DND-41 (cell line): ENCODE measurements around the gene SRGAP3.

Experiments used
- ATAC-seq: fragments of 200-7000 bp; cut with Tn5 transposase; 3 replicates; pipeline ENCODE4 v1.9.1; 2021; ENCODE audit warnings: low read depth; ENCODE audit not compliant: insufficient read depth
- DNase-seq: peaks from one replicate; pipeline ENCODE4 v3.0.0-alpha.2; 2020
- H2AFZ ChIP-seq: 2 replicates; pipeline ENCODE4 v1.6.0; 2012; ENCODE audit warnings: low read depth, low read length
- H3K27ac ChIP-seq: 2 replicates; pipeline ENCODE4 v1.5.1; 2012; ENCODE audit warnings: low read length, inconsistent platforms
- H3K27me3 ChIP-seq: fragments of 200-600 bp; sonication (generic); 2 replicates; pipeline ENCODE4 v1.6.0; 2012; ENCODE audit warnings: low read length, mild to moderate bottlenecking, inconsistent platforms; ENCODE audit not compliant: insufficient read depth, poor library complexity
- H3K36me3 ChIP-seq: 2 replicates; pipeline ENCODE4 v1.5.1; 2012; ENCODE audit warnings: low read length, inconsistent platforms; ENCODE audit not compliant: insufficient read depth
- H3K4me1 ChIP-seq: 2 replicates; pipeline ENCODE4 v1.5.1; 2012; ENCODE audit warnings: mild to moderate bottlenecking, low read length; ENCODE audit not compliant: insufficient read depth
- H3K4me2 ChIP-seq: 2 replicates; pipeline ENCODE4 v1.6.0; 2012; ENCODE audit warnings: mild to moderate bottlenecking, moderate library complexity, low read length, inconsistent platforms; ENCODE audit not compliant: insufficient read depth
- H3K4me3 ChIP-seq, 2 experiments: fragments of 200-600 bp in 1 of 2; shearing (Covaris generic) in 1 of 2; 2 replicates each; pipeline ENCODE4 v1.5.1; 2012 to 2016; ENCODE audit warnings: inconsistent platforms in 2 of 2, low read length in 2 of 2, mild to moderate bottlenecking in 2 of 2, low read depth in 1 of 2, moderate library complexity in 1 of 2
- H3K79me2 ChIP-seq: 2 replicates; pipeline ENCODE4 v1.6.0; 2012; ENCODE audit warnings: low read length, inconsistent platforms; ENCODE audit not compliant: insufficient read depth
- H3K9ac ChIP-seq: 2 replicates; pipeline ENCODE4 v1.6.0; 2012; ENCODE audit warnings: low read depth, mild to moderate bottlenecking, inconsistent platforms, low read length, moderate library complexity
- H3K9me3 ChIP-seq: 2 replicates; pipeline ENCODE4 v1.5.1; 2012; ENCODE audit warnings: low read length, moderate library complexity, mild to moderate bottlenecking, inconsistent platforms; ENCODE audit not compliant: insufficient read depth, severe bottlenecking
- H4K20me1 ChIP-seq: 2 replicates; pipeline ENCODE4 v1.6.0; 2012; ENCODE audit warnings: low read length; ENCODE audit not compliant: insufficient read depth
- EZH2 ChIP-seq: IDR thresholded peaks from 3 replicates; pipeline ENCODE4 v1.6.1; 2012; ENCODE audit warnings: borderline replicate concordance, low read depth, mild to moderate bottlenecking, moderate library complexity, low read length, inconsistent platforms; ENCODE audit not compliant: severe bottlenecking
- TF ChIP-seq, protein P1 (sequence below): IDR thresholded peaks from 2 replicates; pipeline ENCODE4 v1.5.1; 2012; ENCODE audit warnings: borderline replicate concordance, low read length, moderate library complexity, mild to moderate bottlenecking; ENCODE audit not compliant: poor library complexity, severe bottlenecking; ENCODE audit errors: extremely low read depth

The SRGAP3 gene

GRCh38 chr3:9230596-9230995 lies 18.9 kb downstream of the SRGAP3 start:
- DNase-seq, result no peak
- TF ChIP-seq, protein P1, sequence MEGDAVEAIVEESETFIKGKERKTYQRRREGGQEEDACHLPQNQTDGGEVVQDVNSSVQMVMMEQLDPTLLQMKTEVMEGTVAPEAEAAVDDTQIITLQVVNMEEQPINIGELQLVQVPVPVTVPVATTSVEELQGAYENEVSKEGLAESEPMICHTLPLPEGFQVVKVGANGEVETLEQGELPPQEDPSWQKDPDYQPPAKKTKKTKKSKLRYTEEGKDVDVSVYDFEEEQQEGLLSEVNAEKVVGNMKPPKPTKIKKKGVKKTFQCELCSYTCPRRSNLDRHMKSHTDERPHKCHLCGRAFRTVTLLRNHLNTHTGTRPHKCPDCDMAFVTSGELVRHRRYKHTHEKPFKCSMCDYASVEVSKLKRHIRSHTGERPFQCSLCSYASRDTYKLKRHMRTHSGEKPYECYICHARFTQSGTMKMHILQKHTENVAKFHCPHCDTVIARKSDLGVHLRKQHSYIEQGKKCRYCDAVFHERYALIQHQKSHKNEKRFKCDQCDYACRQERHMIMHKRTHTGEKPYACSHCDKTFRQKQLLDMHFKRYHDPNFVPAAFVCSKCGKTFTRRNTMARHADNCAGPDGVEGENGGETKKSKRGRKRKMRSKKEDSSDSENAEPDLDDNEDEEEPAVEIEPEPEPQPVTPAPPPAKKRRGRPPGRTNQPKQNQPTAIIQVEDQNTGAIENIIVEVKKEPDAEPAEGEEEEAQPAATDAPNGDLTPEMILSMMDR, result no peak
- no peak for TF ChIP-seq EZH2
- ATAC-seq, result no peak

GRCh38 chr3:9229879-9230278 lies 19.6 kb downstream of the SRGAP3 start:
- Histone ChIP-seq H3K27me3 (no peaks in the 10 kb centered on the region), H3K4me1 (no peaks in the 10 kb centered on the region), H4K20me1 (no peaks in the 10 kb centered on the region), H3K4me2 (no peak overlapping the region), H3K9ac (no peak overlapping the region), H3K27ac (no peak overlapping the region), H3K79me2 (no peaks in the 10 kb centered on the region), H3K36me3 (no peaks in the 10 kb centered on the region), H3K9me3 (no peaks in the 10 kb centered on the region), H3K4me3 (no peak overlapping the region), H2AFZ (no peak overlapping the region)
- no peak for TF ChIP-seq EZH2
- TF ChIP-seq, protein P1, result no peak
- ATAC-seq, result no peak
- DNase-seq, result no peak

More at GRCh38 chr3:9230596-9230995, 18.9 kb downstream of the SRGAP3 start:
- Histone ChIP-seq H3K9me3 (no peaks in the 10 kb centered on the region), H3K4me3 (no peak overlapping the region), H3K4me2 (no peak overlapping the region), H3K36me3 (no peaks in the 10 kb centered on the region), H3K27me3 (no peaks in the 10 kb centered on the region), H2AFZ (no peak overlapping the region), H3K79me2 (no peaks in the 10 kb centered on the region), H3K27ac (no peak overlapping the region), H4K20me1 (no peaks in the 10 kb centered on the region), H3K4me1 (no peaks in the 10 kb centered on the region), H3K9ac (no peak overlapping the region)

GRCh38 chr3:9229325-9229724 lies 20.1 kb downstream of the SRGAP3 start:
- Histone ChIP-seq H2AFZ (no peak overlapping the region), H3K9me3 (no peaks in the 10 kb centered on the region), H3K27me3 (no peaks in the 10 kb centered on the region), H3K4me2 (no peak overlapping the region), H3K4me1 (no peaks in the 10 kb centered on the region), H3K36me3 (no peaks in the 10 kb centered on the region), H3K79me2 (no peaks in the 10 kb centered on the region), H3K4me3 (no peak overlapping the region), H3K27ac (no peak overlapping the region), H4K20me1 (no peaks in the 10 kb centered on the region), H3K9ac (no peak overlapping the region)
- DNase-seq (no peak), ATAC-seq (no peak)
- TF ChIP-seq, protein P1, result no peak
- no peak for TF ChIP-seq EZH2

- no peak overlapping the region for H3K4me2 ChIP-seq
- no peaks in the 10 kb centered on the region for H3K27me3 ChIP-seq
- H3K79me2 ChIP-seq, result no peaks in the 10 kb centered on the region
- H2AFZ ChIP-seq, result no peak overlapping the region
- H3K9ac ChIP-seq, result no peak overlapping the region
- no peak for ATAC-seq
- H3K4me3 ChIP-seq, result no peak overlapping the region
- H3K4me1 ChIP-seq, result no peaks in the 10 kb centered on the region
- H3K27ac ChIP-seq, result no peak overlapping the region
- H4K20me1 ChIP-seq, result no peaks in the 10 kb centered on the region
- DNase-seq, result no peak
- TF ChIP-seq, protein P1, result no peak
- no peak for TF ChIP-seq EZH2
- no peaks in the 10 kb centered on the region for H3K36me3 ChIP-seq
- no peaks in the 10 kb centered on the region for H3K9me3 ChIP-seq
Observed at GRCh38 chr3:9226326-9226725, 23.1 kb downstream of the SRGAP3 start.
